Astrocyte (in vitro differentiated cells and primary cell): Measurements from ENCODE around the gene PEX26.

Source experiments
- CTCF ChIP-seq: IDR thresholded peaks from 2 replicates; pipeline ENCODE4 v1.5.1; 2011; ENCODE audit warnings: low read depth, mild to moderate bottlenecking, inconsistent platforms, low read length, moderate library complexity; ENCODE audit not compliant: insufficient read depth
- EZH2 ChIP-seq: IDR thresholded peaks from 2 replicates; pipeline ENCODE4 v1.6.1; 2012; ENCODE audit warnings: mild to moderate bottlenecking, low read length, inconsistent platforms; ENCODE audit not compliant: insufficient read depth

GRCh38 chr22:18090286-18090685 is 12.5 kb downstream of the PEX26 start:
- TF ChIP-seq EZH2, result no peak
- no peak for TF ChIP-seq CTCF
